Fibroblast of villous mesenchyme (primary cell): ENCODE results near the gene FSTL1. TPM values are rescaled to one million over a fixed set of nuclear protein-coding genes. Genes with fewer than 3 reads are reported as not detected.

Experiments
- DNase-seq: peaks from one replicate; pipeline ENCODE4 v3.0.0-alpha.2; 2010; ENCODE audit warnings: low read depth
- H3K4me3 ChIP-seq: 2 replicates; pipeline ENCODE4 v1.5.1; 2011; ENCODE audit warnings: low read depth, mild to moderate bottlenecking, low read length
- CTCF ChIP-seq: IDR thresholded peaks from 2 replicates; pipeline ENCODE4 v1.5.1; 2012; ENCODE audit warnings: low read depth, mild to moderate bottlenecking, low read length; ENCODE audit not compliant: insufficient read depth
- total RNA-seq: library from RNA; depleted of rRNA; stranded (reverse); fragments of >200 nt; gene quantifications from 2 replicates; pipeline ENCODE4 v1.2.3, GENCODE V29; 2012

FSTL1 gene
- total RNA-seq, 1 donor, result 1,795 TPM

DNA sequence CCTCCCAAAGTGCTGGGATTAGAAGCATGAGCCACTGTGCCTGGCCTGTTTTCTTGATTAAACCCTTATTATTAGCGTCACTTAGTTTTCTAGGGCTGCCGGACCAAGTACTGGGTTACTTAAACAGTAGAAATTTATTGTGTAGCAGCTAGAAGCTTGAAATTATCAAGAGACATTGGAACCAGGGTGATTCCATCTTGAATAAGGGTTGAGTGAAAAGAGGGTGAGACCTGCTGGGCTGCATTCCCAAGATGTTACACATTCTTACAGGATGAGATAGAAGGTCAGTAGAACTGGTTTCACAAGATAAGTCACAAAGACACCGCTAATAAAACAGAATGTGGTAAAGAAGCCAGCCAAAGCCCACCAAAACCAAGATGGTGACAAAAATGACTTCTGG, 18.6 kb upstream of the FSTL1 start:
- DNase-seq, result no peak
- no peak for TF ChIP-seq CTCF
- H3K4me3 ChIP-seq, result no peak overlapping the region

GRCh38 chr3:120468635-120469295, 18.0 kb upstream of the FSTL1 start:
- DNase-seq, result no peak
- no peak overlapping the region for H3K4me3 ChIP-seq
- TF ChIP-seq CTCF, result no peak

GRCh38 chr3:120462409-120462959, 11.7 kb upstream of the FSTL1 start:
- no peak overlapping the region for H3K4me3 ChIP-seq
- no peak for DNase-seq
- TF ChIP-seq CTCF, result no peak

- no peak for DNase-seq
- no peak overlapping the region for H3K4me3 ChIP-seq
- no peak for TF ChIP-seq CTCF
Measured at GRCh38 chr3:120461416-120461815, 10.6 kb upstream of the FSTL1 start.

GRCh38 chr3:120460862-120461261, 10.1 kb upstream of the FSTL1 start:
- no peak for TF ChIP-seq CTCF
- no peak overlapping the region for H3K4me3 ChIP-seq
- no peak for DNase-seq

GRCh38 chr3:120460181-120460790, 9.5 kb upstream of the FSTL1 start:
- no peak for DNase-seq
- TF ChIP-seq CTCF, result no peak
- no peak overlapping the region for H3K4me3 ChIP-seq
